Measurements from ENCODE around the gene TOM1L2. TPM values are rescaled to one million over a fixed set of nuclear protein-coding genes. Genes with fewer than 3 reads are reported as not detected.

TOM1L2 gene
- total and polyA plus RNA-seq, 12 donors, result 46.4 to 331 (median 273) TPM

DNA sequence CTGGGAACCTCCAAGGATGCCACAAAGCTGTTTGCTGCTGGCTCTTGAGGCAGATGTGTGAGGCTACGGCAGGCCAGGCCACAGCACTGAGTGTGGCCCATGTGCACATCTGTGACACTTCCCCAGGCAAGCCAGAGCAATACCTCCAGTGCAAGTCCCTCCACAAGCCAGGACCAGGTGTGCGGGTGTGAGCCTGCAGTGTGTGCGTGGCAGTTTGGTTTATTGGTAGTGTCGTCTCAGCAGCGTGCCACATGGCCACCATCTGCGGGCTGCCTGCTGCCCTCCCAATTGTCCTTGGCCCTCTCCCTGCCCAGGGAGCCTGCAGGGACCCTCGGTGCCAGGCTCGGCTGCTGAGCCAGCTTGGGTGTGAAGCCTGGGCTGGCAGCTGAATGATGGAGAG lies 125.6 kb downstream of the TOM1L2 start:
- no peak overlapping the region for H3K4me3 ChIP-seq
- H3K36me3 ChIP-seq, result peaks cover 0 to 34% (median 5%) of the 10 kb centered on the region in 9 donors
- H3K27ac ChIP-seq, result peak overlapping the region in 1 of 10 donors; percentile 5
- peaks cover 27 to 57% (median 42%) of the 10 kb centered on the region in 9 donors for H3K4me1 ChIP-seq
- H3K27me3 ChIP-seq, result no peaks in the 10 kb centered on the region
- no peak for TF ChIP-seq CTCF (IDR thresholded peaks at IDR 0.05)
- 94% methylated on average over 8 of the region's 8 CpGs for WGBS, 2 donors
- no peaks in the 10 kb centered on the region for H3K9me3 ChIP-seq
- intact Hi-C loops (cut with DNase I), result no loop called here
- no peak for DNase-seq
- ATAC-seq, result no peak

DNA sequence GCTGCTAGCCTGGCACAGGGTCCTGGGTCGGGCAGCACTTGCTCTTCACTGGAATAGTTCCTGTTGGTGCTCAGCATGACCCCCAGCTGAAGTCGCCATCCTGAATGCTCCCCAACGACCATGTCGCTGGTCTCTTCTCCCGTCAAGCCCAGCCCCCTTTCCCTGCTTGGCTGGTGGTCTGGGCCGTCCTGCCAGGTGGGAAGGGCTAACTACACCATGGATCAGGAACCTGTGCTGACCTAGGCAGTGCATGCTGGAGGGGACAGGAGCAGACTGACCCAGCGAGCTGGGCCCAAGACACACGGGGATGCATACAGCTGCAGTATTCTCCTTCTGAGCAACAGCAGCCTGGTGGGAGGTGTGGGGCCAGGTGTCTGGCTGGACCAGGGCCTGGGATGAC lies 126.2 kb downstream of the TOM1L2 start:
- H3K9me3 ChIP-seq, result no peaks in the 10 kb centered on the region
- H3K4me1 ChIP-seq, result peaks cover 29 to 57% (median 46%) of the 10 kb centered on the region in 9 donors
- intact Hi-C loops (cut with DNase I), result no loop called here
- no peak for TF ChIP-seq CTCF (IDR thresholded peaks at IDR 0.05)
- no peak for ATAC-seq
- WGBS, 2 donors, result 84 to 85% methylated on average over 8 of the region's 8 CpGs
- H3K27ac ChIP-seq, result no peak overlapping the region
- H3K4me3 ChIP-seq, result no peak overlapping the region
- no peaks in the 10 kb centered on the region for H3K27me3 ChIP-seq
- DNase-seq, result no peak
- H3K36me3 ChIP-seq, result peaks cover 0 to 34% (median 5%) of the 10 kb centered on the region in 9 donors

DNA sequence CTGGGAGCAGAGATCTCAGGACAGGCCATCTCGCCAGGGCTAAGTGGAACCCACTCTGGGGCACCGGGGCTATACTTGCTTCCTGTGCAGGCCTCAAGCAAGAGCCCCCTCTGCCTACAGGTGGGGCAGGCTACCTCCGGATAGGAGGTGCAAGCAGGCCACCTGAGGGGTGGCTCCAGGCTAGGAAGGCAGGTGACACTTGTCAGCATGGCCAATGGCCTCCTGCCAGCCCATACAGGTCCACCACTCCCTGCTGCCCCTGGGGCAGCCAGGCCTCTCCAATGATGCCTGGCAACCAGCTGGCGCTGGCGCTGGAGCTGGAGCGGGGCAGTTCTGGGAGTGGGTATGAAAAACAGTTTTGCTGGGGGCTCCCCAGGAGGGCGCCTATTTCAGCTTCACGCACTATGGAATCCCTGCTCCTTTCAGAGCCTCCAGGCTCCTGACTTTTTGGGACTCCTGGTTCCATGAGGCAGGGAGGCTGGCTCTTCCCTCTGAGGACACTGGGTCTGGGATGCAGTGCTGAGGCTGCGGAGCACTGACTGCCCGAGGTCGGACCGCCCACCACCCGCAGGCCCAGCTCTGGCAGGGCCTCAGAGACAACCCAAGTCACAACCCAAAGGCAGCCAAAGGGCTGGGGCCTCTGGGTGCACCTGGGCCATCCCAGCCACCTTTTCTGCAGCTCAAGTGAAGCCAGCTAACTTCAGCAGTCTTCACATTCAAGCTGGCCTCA lies 127.0 kb downstream of the TOM1L2 start:
- WGBS, 2 donors, result 87 to 88% methylated on average over 13 of the region's 13 CpGs
- Histone ChIP-seq H3K27ac (peak overlapping the region in 1 of 10 donors; percentile 8), H3K4me1 (peaks cover 34 to 57% (median 47%) of the 10 kb centered on the region in 9 donors), H3K36me3 (peaks cover 0 to 34% (median 5%) of the 10 kb centered on the region in 9 donors), H3K4me3 (no peak overlapping the region), H3K9me3 (no peaks in the 10 kb centered on the region), H3K27me3 (no peaks in the 10 kb centered on the region)
- no peak for ATAC-seq
- TF ChIP-seq CTCF (IDR thresholded peaks at IDR 0.05), result no peak
- no peak for DNase-seq
- intact Hi-C loops (cut with DNase I), result no loop called here

DNA sequence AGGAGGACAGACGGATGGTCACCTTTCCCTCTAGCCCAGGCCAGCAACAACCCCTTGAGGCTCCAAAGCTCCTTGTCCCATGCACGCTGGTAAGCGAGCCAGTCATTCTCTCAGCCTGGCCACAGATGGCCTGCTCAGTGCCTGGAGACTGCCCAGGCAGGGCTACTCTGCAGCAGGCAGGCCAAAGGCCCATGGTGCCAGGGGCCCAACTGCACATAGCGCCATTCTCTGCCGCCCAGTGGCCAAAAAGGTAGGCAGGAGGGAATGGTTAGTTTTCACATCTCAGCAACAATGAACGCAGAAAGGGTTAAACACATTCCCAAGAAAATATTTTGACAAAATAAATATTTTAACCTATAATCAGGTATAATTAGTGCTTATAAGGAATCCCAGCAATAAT lies 127.7 kb downstream of the TOM1L2 start:
- DNase-seq (no peak), ATAC-seq (no peak)
- Histone ChIP-seq H3K9me3 (no peaks in the 10 kb centered on the region), H3K4me3 (no peak overlapping the region), H3K4me1 (peaks cover 31 to 55% (median 44%) of the 10 kb centered on the region in 9 donors), H3K27me3 (no peaks in the 10 kb centered on the region), H3K27ac (no peak overlapping the region), H3K36me3 (peaks cover 0 to 34% (median 5%) of the 10 kb centered on the region in 9 donors)
- intact Hi-C loops (cut with DNase I), result no loop called here
- no peak for TF ChIP-seq CTCF (IDR thresholded peaks at IDR 0.05)
- WGBS, 2 donors, result 91 to 95% methylated on average over 6 of the region's 6 CpGs

Data from heart right ventricle (tissue), 16 donors.